Transverse colon (tissue), 4 donors: ENCODE measurements around the gene CNTNAP2. TPM values are rescaled to one million over a fixed set of nuclear protein-coding genes. Genes with fewer than 3 reads are reported as not detected.

Source experiments
- DNase-seq: peaks from one replicate; pipeline ENCODE4 v3.0.0-alpha.2; 2019
- H3K27ac ChIP-seq, 4 donors: fragments of 200-600 bp; sonication (generic); 2 replicates each; pipeline ENCODE4 v1.5.1; 2016 to 2018; ENCODE audit warnings: inconsistent platforms in 4 of 4
- H3K27me3 ChIP-seq: fragments of 200-600 bp; sonication (generic); 2 replicates; pipeline ENCODE4 v1.5.1; 2017; ENCODE audit warnings: inconsistent platforms
- H3K36me3 ChIP-seq, 4 donors: fragments of 200-600 bp; sonication (generic); 2 replicates each; pipeline ENCODE4 v1.5.1; 2017 to 2019; ENCODE audit warnings: inconsistent platforms in 4 of 4
- H3K4me1 ChIP-seq, 4 donors: fragments of 200-600 bp; sonication (generic); 2 replicates each; pipeline ENCODE4 v1.5.1; 2017 to 2020; ENCODE audit warnings: inconsistent platforms in 4 of 4
- H3K4me3 ChIP-seq, 4 donors: fragments of 200-600 bp; sonication (generic); 1 replicate in 1 of 4; 2 replicates in 3 of 4; pipeline versions ENCODE4 v1.5.1 to v1.6.1; 2017 to 2019; ENCODE audit warnings: inconsistent platforms in 4 of 4
- H3K9me3 ChIP-seq, 2 donors: fragments of 200-600 bp; sonication (generic); 2 replicates each; pipeline ENCODE4 v1.5.1; 2017 to 2019; ENCODE audit warnings: inconsistent platforms in 2 of 2
- EP300 ChIP-seq: sonication (generic); formaldehyde crosslinking; IDR thresholded peaks from one replicate; pipeline ENCODE4 v1.6.1; 2017; ENCODE audit warnings: antibody characterized with exemption, low read depth
- POLR2A ChIP-seq: fragments of 450-650 bp; IDR thresholded peaks from one replicate; pipeline ENCODE4 v1.6.1; 2016; ENCODE audit warnings: antibody characterized with exemption, mild to moderate bottlenecking, moderate library complexity
- POLR2AphosphoS5 ChIP-seq, 3 donors: sonication (generic); formaldehyde crosslinking; IDR thresholded peaks; one replicate each; pipeline ENCODE4 v1.6.1; 2016; ENCODE audit warnings: antibody characterized with exemption in 3 of 3
- WGBS, 2 donors: methylation state at CpG; one replicate each; pipeline ENCODE4 v1.1.5; 2018; ENCODE audit warnings: low coverage in 1 of 2; 5-methylcytosine and 5-hydroxymethylcytosine counted together
- in situ Hi-C, 4 donors: fragments of 200-750 bp; cut with MboI; loops; one replicate each; pipeline versions ENCODE4 v1.15.0 to v1.15.1; 2017; ENCODE audit warnings: low sequenced_read_pairs in 3 of 4, low pct_ligation_motif_present in 1 of 4, low pct_unique_long_range_greater_than_20kb in 1 of 4
- intact Hi-C: fragments of 100-400 bp; cut with DNase I; formaldehyde crosslinking; loops from one replicate; pipeline ENCODE4 v1.15.1; 2023; ENCODE audit warnings: low total_unique reads
- total RNA-seq, 4 donors: library from RNA; depleted of rRNA; stranded (reverse); fragments of >200 nt; gene quantifications; one replicate each; pipeline ENCODE4 v1.1.0, GENCODE V29; 2016
- TF ChIP-seq, protein P1 (sequence below), 5 experiments: fragments of 200-600 bp in 3 of 5; fragments of 450-650 bp in 2 of 5; sonication (generic) in 3 of 5; IDR thresholded peaks; 1 replicate in 2 of 5; 2 replicates in 3 of 5; pipeline ENCODE4 v1.5.1; 2016 to 2017; ENCODE audit warnings: antibody characterized with exemption in 5 of 5, inconsistent platforms in 3 of 5, mild to moderate bottlenecking in 2 of 5, moderate library complexity in 1 of 5

Gene CNTNAP2
- total RNA-seq, 4 donors from 2014 or later, result 0.60 to 2.9 (median 2.4) TPM

DNA sequence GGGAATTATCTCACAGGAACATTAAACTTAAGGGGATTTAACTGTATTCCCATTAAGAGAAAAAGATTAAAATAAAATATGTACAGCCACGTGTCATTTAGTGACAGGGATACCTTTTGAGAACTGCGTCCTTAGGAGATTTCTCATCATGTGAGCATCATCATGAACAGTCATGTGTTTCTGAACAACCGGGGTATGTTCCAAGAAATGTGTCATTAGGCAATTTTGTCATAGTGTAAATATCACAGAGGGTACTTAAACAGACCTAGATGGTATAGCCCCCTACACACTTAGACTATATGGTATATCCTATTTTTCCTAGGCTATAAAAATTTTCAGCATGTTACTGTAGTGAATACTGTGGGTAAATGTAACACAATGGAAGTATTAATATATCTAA, 840.3 kb downstream of the CNTNAP2 start:
- no peaks in the 10 kb centered on the region for H3K9me3 ChIP-seq
- no peaks in the 10 kb centered on the region for H3K36me3 ChIP-seq
- intact Hi-C loops (no loop called here), in situ Hi-C loops (no loop called here)
- no peak overlapping the region for H3K4me3 ChIP-seq
- TF ChIP-seq POLR2A (no peak), EP300 (no peak), POLR2AphosphoS5 (IDR thresholded peaks at IDR 0.05) (no peak)
- TF ChIP-seq, protein P1, sequence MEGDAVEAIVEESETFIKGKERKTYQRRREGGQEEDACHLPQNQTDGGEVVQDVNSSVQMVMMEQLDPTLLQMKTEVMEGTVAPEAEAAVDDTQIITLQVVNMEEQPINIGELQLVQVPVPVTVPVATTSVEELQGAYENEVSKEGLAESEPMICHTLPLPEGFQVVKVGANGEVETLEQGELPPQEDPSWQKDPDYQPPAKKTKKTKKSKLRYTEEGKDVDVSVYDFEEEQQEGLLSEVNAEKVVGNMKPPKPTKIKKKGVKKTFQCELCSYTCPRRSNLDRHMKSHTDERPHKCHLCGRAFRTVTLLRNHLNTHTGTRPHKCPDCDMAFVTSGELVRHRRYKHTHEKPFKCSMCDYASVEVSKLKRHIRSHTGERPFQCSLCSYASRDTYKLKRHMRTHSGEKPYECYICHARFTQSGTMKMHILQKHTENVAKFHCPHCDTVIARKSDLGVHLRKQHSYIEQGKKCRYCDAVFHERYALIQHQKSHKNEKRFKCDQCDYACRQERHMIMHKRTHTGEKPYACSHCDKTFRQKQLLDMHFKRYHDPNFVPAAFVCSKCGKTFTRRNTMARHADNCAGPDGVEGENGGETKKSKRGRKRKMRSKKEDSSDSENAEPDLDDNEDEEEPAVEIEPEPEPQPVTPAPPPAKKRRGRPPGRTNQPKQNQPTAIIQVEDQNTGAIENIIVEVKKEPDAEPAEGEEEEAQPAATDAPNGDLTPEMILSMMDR (IDR thresholded peaks at IDR 0.05), result no peak
- WGBS, 2 donors, result 63 to 100% methylated on average over 3 of the region's 3 CpGs
- no peaks in the 10 kb centered on the region for H3K27me3 ChIP-seq
- H3K4me1 ChIP-seq, result no peaks in the 10 kb centered on the region
- no peak for DNase-seq
- no peak overlapping the region for H3K27ac ChIP-seq

DNA sequence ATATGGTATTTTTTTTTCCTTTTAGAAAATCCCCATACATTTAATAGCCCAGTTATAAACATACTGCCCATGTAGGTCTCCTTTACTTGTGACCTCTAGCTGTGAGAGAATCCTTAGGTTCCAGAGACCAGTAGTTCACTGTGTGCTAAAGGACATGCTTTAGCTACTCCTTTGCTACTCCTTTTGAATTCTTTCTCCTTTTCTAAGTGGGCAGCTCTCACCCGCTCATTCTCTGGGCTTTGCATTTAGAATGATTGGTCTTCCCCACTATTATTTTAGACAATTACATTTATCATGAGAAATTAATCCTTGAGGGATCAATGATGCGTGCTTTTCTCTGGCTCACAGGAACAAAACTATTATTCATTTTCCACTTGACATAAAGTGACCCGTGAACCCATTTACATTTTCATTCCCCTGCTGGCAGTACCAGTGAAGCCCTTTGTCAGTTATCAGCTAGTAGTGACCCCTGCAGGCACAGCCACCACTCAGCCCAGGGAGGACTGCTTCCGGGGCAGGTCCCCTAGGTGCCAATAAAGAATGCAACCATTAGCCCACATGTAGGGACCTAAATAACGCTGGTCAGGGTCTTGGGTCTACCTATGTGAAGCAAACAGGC, 844.3 kb downstream of the CNTNAP2 start:
- intact Hi-C loops, result no loop called here
- H3K27ac ChIP-seq, result no peak overlapping the region
- H3K27me3 ChIP-seq, result no peaks in the 10 kb centered on the region
- H3K9me3 ChIP-seq, result no peaks in the 10 kb centered on the region
- in situ Hi-C loops, result no loop called here
- TF ChIP-seq, protein P1 (IDR thresholded peaks at IDR 0.05), result no peak
- TF ChIP-seq POLR2AphosphoS5 (IDR thresholded peaks at IDR 0.05) (no peak), POLR2A (no peak), EP300 (no peak)
- DNase-seq, result no peak
- no peaks in the 10 kb centered on the region for H3K4me1 ChIP-seq
- no peaks in the 10 kb centered on the region for H3K36me3 ChIP-seq
- H3K4me3 ChIP-seq, result no peak overlapping the region
- 66 to 70% methylated on average over 4 to 5 of the region's 5 CpGs for WGBS, 2 donors

GRCh38 chr7:146961617-146962016, 845.0 kb downstream of the CNTNAP2 start:
- TF ChIP-seq, protein P1 (IDR thresholded peaks at IDR 0.05), result no peak
- TF ChIP-seq EP300 (no peak), POLR2AphosphoS5 (IDR thresholded peaks at IDR 0.05) (no peak), POLR2A (no peak)
- no peak for DNase-seq
- 70 to 76% methylated on average over 4 of the region's 4 CpGs for WGBS, 2 donors
- in situ Hi-C loops (no loop called here), intact Hi-C loops (no loop called here)
- H3K36me3 ChIP-seq, result no peaks in the 10 kb centered on the region
- H3K4me3 ChIP-seq, result no peak overlapping the region
- no peaks in the 10 kb centered on the region for H3K27me3 ChIP-seq
- no peak overlapping the region for H3K27ac ChIP-seq
- H3K4me1 ChIP-seq, result no peaks in the 10 kb centered on the region
- no peaks in the 10 kb centered on the region for H3K9me3 ChIP-seq

- intact Hi-C loops, result no loop called here
- no peak for DNase-seq
- no peak overlapping the region for H3K4me3 ChIP-seq
- H3K36me3 ChIP-seq, result no peaks in the 10 kb centered on the region
- H3K4me1 ChIP-seq, result no peaks in the 10 kb centered on the region
- TF ChIP-seq POLR2AphosphoS5 (IDR thresholded peaks at IDR 0.05) (no peak), EP300 (no peak), POLR2A (no peak)
- TF ChIP-seq, protein P1 (IDR thresholded peaks at IDR 0.05), result no peak
- H3K9me3 ChIP-seq, result no peaks in the 10 kb centered on the region
- H3K27ac ChIP-seq, result no peak overlapping the region
- in situ Hi-C loops, result no loop called here
- no peaks in the 10 kb centered on the region for H3K27me3 ChIP-seq
- WGBS, 2 donors, result 78 to 89% methylated on average over 1 to 3 of the region's 3 CpGs
Observed at GRCh38 chr7:146966274-146966673, 849.7 kb downstream of the CNTNAP2 start.
